AG04449 (cell line): ENCODE measurements around the gene ATF7IP.

Experiments
- CTCF ChIA-PET: fragments of 350-600 bp; formaldehyde crosslinking; extraction: SDS; loops from one replicate; lab custom pipeline; 2021; ENCODE audit warnings: antibody characterized with exemption; lab: Yijun Ruan, JAX
- POLR2A ChIA-PET: fragments of 400-600, 350-600 bp; formaldehyde crosslinking; extraction: SDS; loops from one replicate; lab custom pipeline; 2020; ENCODE audit warnings: antibody characterized with exemption, inconsistent platforms; lab: Yijun Ruan, JAX
- DNase-seq: peaks from one replicate; pipeline ENCODE4 v3.0.0-alpha.2; 2010; ENCODE audit warnings: low read depth, low spot score
- H3K4me3 ChIP-seq: 2 replicates; pipeline ENCODE4 v1.5.1; 2011; ENCODE audit warnings: low read depth, mild to moderate bottlenecking, control low read depth, low read length
- CTCF ChIP-seq: IDR thresholded peaks from one replicate; pipeline ENCODE4 v1.5.1; 2011; ENCODE audit warnings: mild to moderate bottlenecking, moderate library complexity, low read length, control low read depth, inconsistent platforms; ENCODE audit not compliant: insufficient read depth; ENCODE audit errors: missing control alignments

ATF7IP gene

GRCh38 chr12:14510574-14510973, 145.1 kb downstream of the ATF7IP start:
- ChIA-PET CTCF (no interaction called here), POLR2A (no interaction called here)

DNA sequence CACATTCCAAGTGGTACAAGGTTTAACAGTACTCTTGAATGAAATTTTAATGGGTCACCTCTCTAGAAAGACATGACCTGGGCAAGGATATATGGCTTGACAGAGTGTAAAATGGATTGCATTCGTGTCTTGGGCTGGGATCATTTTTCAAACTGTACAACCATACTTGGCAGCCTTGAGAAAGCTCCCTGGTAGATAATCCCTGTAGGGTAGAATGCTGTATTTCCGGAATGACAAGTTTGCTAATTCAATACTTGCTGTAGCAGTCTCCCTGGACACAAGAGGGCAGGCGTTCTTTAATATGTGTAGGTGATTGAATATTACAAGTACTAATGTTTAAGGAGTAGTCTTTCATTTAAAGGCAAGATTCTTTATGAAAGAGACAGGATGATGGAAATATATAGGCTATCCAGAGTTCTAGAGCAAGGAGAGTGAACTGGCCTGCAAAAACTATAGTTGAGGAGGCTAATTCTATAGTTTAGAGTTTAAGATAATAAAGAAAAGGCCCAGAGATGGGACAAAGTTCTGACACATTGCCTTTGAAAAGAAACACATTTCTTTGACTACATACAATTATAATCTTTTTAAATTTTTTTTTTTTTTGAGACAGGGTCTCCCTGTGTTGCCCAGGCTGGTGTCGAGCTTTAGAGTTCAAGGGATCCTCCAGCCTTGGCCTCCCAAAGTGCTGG, 148.8 kb downstream of the ATF7IP start:
- TF ChIP-seq CTCF = no peak
- DNase-seq = no peak
- ChIA-PET CTCF (interaction anchor here (1.0 to 1.9 kb wide), 2 partner anchors 276 to 277 kb away, joined by 4 to 5 read pairs; no protein-coding TSS in a partner anchor), POLR2A (no interaction called here)
- no peak overlapping the region for H3K4me3 ChIP-seq

More at GRCh38 chr12:14510574-14510973, 145.1 kb downstream of the ATF7IP start:
- no peak overlapping the region for H3K4me3 ChIP-seq
- no peak for TF ChIP-seq CTCF
- no peak for DNase-seq

DNA sequence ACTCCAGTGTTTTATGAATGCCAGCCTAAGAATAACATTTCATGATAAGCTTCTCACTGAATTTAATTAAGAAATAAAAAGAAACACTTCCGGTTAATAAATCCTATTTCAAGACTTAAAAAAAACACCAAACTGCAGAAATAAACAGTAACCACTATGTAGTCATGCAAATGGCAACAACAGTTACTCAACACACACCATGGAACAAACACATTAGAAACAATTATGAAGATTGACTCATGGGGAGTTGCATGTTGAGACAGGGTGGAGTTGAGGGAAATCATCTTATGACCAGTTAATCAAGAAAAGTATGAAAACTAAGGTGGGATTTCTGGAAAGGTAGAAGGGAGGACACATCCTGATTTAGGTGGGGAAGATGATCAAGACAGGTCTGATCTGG, 149.5 kb downstream of the ATF7IP start:
- no peak for DNase-seq
- H3K4me3 ChIP-seq = no peak overlapping the region
- CTCF ChIA-PET = interaction anchor here (1.0 kb wide), 1 partner anchor 277 kb away, joined by 4 read pairs; no protein-coding TSS in a partner anchor
- no peak for TF ChIP-seq CTCF
- POLR2A ChIA-PET = no interaction called here

DNA sequence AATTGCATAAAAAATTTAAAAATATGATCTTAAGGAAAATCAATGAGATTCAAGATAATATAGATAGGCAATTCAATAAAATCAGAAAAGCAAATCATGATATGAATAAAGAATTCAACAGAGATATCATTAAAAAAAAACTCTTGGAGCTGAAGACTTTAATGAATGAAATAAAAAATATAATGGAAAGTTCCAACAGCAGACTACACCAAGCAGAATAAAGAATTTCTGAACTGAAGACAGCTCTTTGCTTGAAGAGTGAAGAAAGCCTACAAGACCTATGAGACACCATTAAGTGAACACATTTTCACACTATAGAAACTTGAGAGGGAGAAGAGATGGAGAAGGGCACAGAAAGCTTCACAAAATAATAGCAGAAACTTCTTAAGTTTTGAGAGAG, 156.3 kb downstream of the ATF7IP start:
- no peak for DNase-seq
- no peak for TF ChIP-seq CTCF
- H3K4me3 ChIP-seq = no peak overlapping the region
- ChIA-PET CTCF (no interaction called here), POLR2A (no interaction called here)

DNA sequence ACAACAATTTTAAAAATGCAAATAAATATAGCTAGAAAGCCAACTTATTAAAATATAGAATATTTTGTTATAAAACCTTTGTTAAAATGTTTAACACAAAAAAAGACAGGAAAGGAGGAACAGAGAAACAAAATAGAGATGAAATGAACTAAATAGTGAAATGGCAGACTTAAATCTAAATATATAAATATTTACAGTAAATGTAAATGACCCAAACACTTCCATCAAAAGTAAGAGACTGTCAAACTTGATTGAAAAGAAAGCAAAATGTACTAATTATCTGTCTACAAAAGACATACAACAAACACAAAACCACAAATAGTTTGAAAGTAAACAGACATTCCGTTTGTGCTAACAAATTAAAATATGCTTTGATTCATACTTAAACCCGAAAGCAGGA, 160.5 kb downstream of the ATF7IP start:
- no peak for DNase-seq
- ChIA-PET CTCF (interaction anchor here (1.6 kb wide), 1 partner anchor 288 kb away, joined by 4 read pairs; no protein-coding TSS in a partner anchor), POLR2A (no interaction called here)
- TF ChIP-seq CTCF = no peak
- no peak overlapping the region for H3K4me3 ChIP-seq

- TF ChIP-seq CTCF = no peak
- CTCF ChIA-PET = no interaction called here
- no peak for DNase-seq
- no peak overlapping the region for H3K4me3 ChIP-seq
- POLR2A ChIA-PET = no interaction called here
These were observed 166.7 kb downstream of the ATF7IP start for GRCh38 chr12:14532152-14532551.
